Neural cell (in vitro differentiated cells): ENCODE results near the gene MYO1H. TPM values are rescaled to one million over a fixed set of nuclear protein-coding genes. Genes with fewer than 3 reads are reported as not detected.

Source experiments
- H2AFZ ChIP-seq: fragments of 200-600, 300-800 bp; sonication (generic), shearing (Covaris generic); 2 replicates; pipeline ENCODE4 v1.6.0; 2014; ENCODE audit warnings: low read depth, mild to moderate bottlenecking, antibody characterized with exemption, low read length, moderate library complexity
- H3F3A ChIP-seq: fragments of 200-600 bp; shearing (Covaris generic); 2 replicates; pipeline ENCODE4 v1.6.1; 2016; ENCODE audit warnings: mild to moderate bottlenecking, moderate library complexity, mixed read lengths, antibody characterized with exemption, low read length; ENCODE audit not compliant: insufficient read depth, poor library complexity, severe bottlenecking
- H3K27ac ChIP-seq: fragments of 200-600, 300-800 bp; sonication (generic), shearing (Covaris generic); 2 replicates; pipeline ENCODE4 v1.5.1; 2014; ENCODE audit warnings: mild to moderate bottlenecking, low read length, moderate library complexity
- H3K27me3 ChIP-seq: fragments of 300-800, 200-600 bp; sonication (generic), shearing (Covaris generic); 2 replicates; pipeline ENCODE4 v1.6.0; 2014; ENCODE audit warnings: mild to moderate bottlenecking, low read depth, low read length, moderate library complexity; ENCODE audit not compliant: insufficient read depth
- H3K36me3 ChIP-seq: fragments of 300-800, 200-600 bp; sonication (generic), shearing (Covaris generic); 2 replicates; pipeline ENCODE4 v1.5.1; 2014; ENCODE audit warnings: mild to moderate bottlenecking, antibody characterized with exemption, low read length, moderate library complexity; ENCODE audit not compliant: insufficient read depth
- H3K4me2 ChIP-seq: fragments of 300-800, 200-600 bp; sonication (generic), shearing (Covaris generic); 2 replicates; pipeline ENCODE4 v1.6.0; 2014; ENCODE audit warnings: mild to moderate bottlenecking, low read length
- H3K4me3 ChIP-seq: fragments of 300-800, 200-600 bp; sonication (generic), shearing (Covaris generic); 2 replicates; pipeline ENCODE4 v1.5.1; 2014; ENCODE audit warnings: mild to moderate bottlenecking, low read length, moderate library complexity
- H3K79me2 ChIP-seq: fragments of 200-600 bp; shearing (Covaris generic); replicated peaks from 2 replicates; pipeline ENCODE4 v1.6.0; 2014; ENCODE audit warnings: mild to moderate bottlenecking, low read length, moderate library complexity; ENCODE audit not compliant: insufficient read depth
- H3K9ac ChIP-seq: fragments of 300-800, 200-600 bp; sonication (generic), shearing (Covaris generic); 2 replicates; pipeline ENCODE4 v1.6.1; 2016; ENCODE audit warnings: mild to moderate bottlenecking, low read length, mixed read lengths
- H3K9me2 ChIP-seq: fragments of 200-600 bp; shearing (Covaris generic); 2 replicates; pipeline ENCODE4 v1.6.1; 2016; ENCODE audit warnings: mild to moderate bottlenecking, low read length, mixed read lengths; ENCODE audit not compliant: insufficient read depth
- H3K9me3 ChIP-seq: fragments of 200-600, 300-800 bp; sonication (generic), shearing (Covaris generic); 2 replicates; pipeline ENCODE4 v1.6.1; 2016; ENCODE audit warnings: mild to moderate bottlenecking, mixed run types, low read length, moderate library complexity, mixed read lengths
- H4K20me1 ChIP-seq: fragments of 200-600 bp; shearing (Covaris generic); 2 replicates; pipeline ENCODE4 v1.6.1; 2016; ENCODE audit warnings: mild to moderate bottlenecking, mixed run types; ENCODE audit not compliant: insufficient read depth
- CTCF ChIP-seq: fragments of 450-650 bp; IDR thresholded peaks from 2 replicates; pipeline ENCODE4 v1.5.1; 2014; ENCODE audit warnings: antibody characterized with exemption, mild to moderate bottlenecking, moderate library complexity; ENCODE audit not compliant: poor library complexity, severe bottlenecking
- EP300 ChIP-seq: fragments of 450-650 bp; conservative IDR thresholded peaks from 2 replicates; pipeline ENCODE4 v1.6.1; 2014; ENCODE audit warnings: antibody characterized with exemption, mild to moderate bottlenecking, moderate library complexity; ENCODE audit not compliant: poor library complexity, severe bottlenecking
- EZH2 ChIP-seq: fragments of 200-600, 300-800 bp; shearing (Covaris generic), sonication (generic); IDR thresholded peaks from 2 replicates; pipeline ENCODE4 v1.6.1; 2014; ENCODE audit warnings: antibody characterized with exemption, low read length, borderline replicate concordance, mild to moderate bottlenecking; ENCODE audit not compliant: insufficient read depth, poor library complexity, severe bottlenecking
- MXI1 ChIP-seq: fragments of 450-650 bp; conservative IDR thresholded peaks from 2 replicates; pipeline ENCODE4 v1.6.1; 2014; ENCODE audit warnings: antibody characterized with exemption, mild to moderate bottlenecking; ENCODE audit not compliant: poor library complexity, severe bottlenecking
- POLR2AphosphoS5 ChIP-seq: IDR thresholded peaks from 2 replicates; pipeline ENCODE4 v1.6.1; 2012
- RAD21 ChIP-seq: fragments of 450-650 bp; conservative IDR thresholded peaks from 2 replicates; pipeline ENCODE4 v1.6.1; 2014; ENCODE audit warnings: antibody characterized with exemption, mild to moderate bottlenecking, moderate library complexity
- SMC3 ChIP-seq: fragments of 450-650 bp; conservative IDR thresholded peaks from 2 replicates; pipeline ENCODE4 v1.6.1; 2014; ENCODE audit warnings: antibody characterized with exemption, mild to moderate bottlenecking, moderate library complexity; ENCODE audit not compliant: poor library complexity
- TAF1 ChIP-seq: IDR thresholded peaks from 2 replicates; pipeline ENCODE4 v1.6.1; 2012; ENCODE audit warnings: low read depth
- polyA plus RNA-seq: library from polyadenylated mRNA; depleted of rRNA; stranded (reverse); fragments of >200 nt; gene quantifications from 2 replicates; pipeline ENCODE4 v1.2.3, GENCODE V29; 2014
- TF ChIP-seq, protein P1 (sequence below): IDR thresholded peaks from 2 replicates; pipeline ENCODE4 v1.6.1; 2012; ENCODE audit warnings: borderline replicate concordance

The MYO1H gene
- polyA plus RNA-seq, 1 donor from 2014 or later: 10.6 TPM

- TF ChIP-seq MXI1 (no peak), RAD21 (no peak), TAF1 (no peak)
Measured at GRCh38 chr12:109458771-109459208, 111.1 kb downstream of the MYO1H start (continued).

DNA sequence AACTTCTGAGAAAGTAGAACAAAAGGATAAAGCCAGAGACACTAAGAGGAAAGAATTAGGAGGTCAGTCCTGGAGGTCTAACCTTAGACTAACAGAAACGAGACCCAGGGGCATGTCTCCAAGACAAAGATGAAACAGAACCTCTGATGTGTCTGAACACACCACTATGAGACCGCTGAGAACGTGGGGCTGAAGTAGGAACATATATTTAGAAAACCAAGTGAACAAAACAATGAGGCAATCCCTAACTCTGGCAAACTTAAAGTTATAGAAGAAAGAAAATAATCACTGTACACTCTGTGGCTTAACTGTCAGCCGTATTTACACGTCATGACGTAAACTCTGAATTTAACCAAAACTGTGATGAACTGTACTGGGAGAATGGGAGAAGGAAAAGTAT lies 111.5 kb downstream of the MYO1H start:
- no peak overlapping the region for H3K4me3 ChIP-seq
- H3K79me2 ChIP-seq: peaks cover 6% of the 10 kb centered on the region
- H3K9me2 ChIP-seq: no peaks in the 10 kb centered on the region
- H3F3A ChIP-seq: no peaks in the 10 kb centered on the region
- H4K20me1 ChIP-seq: peaks cover 7% of the 10 kb centered on the region
- H2AFZ ChIP-seq: no peak overlapping the region
- H3K36me3 ChIP-seq: no peaks in the 10 kb centered on the region
- no peaks in the 10 kb centered on the region for H3K27me3 ChIP-seq
- H3K4me2 ChIP-seq: no peak overlapping the region
- H3K27ac ChIP-seq: no peak overlapping the region
- H3K9ac ChIP-seq: no peak overlapping the region
- H3K9me3 ChIP-seq: no peaks in the 10 kb centered on the region
- TF ChIP-seq TAF1 (no peak), SMC3 (no peak), POLR2AphosphoS5 (no peak), CTCF (no peak), EZH2 (no peak), EP300 (no peak)
- TF ChIP-seq, protein P1, sequence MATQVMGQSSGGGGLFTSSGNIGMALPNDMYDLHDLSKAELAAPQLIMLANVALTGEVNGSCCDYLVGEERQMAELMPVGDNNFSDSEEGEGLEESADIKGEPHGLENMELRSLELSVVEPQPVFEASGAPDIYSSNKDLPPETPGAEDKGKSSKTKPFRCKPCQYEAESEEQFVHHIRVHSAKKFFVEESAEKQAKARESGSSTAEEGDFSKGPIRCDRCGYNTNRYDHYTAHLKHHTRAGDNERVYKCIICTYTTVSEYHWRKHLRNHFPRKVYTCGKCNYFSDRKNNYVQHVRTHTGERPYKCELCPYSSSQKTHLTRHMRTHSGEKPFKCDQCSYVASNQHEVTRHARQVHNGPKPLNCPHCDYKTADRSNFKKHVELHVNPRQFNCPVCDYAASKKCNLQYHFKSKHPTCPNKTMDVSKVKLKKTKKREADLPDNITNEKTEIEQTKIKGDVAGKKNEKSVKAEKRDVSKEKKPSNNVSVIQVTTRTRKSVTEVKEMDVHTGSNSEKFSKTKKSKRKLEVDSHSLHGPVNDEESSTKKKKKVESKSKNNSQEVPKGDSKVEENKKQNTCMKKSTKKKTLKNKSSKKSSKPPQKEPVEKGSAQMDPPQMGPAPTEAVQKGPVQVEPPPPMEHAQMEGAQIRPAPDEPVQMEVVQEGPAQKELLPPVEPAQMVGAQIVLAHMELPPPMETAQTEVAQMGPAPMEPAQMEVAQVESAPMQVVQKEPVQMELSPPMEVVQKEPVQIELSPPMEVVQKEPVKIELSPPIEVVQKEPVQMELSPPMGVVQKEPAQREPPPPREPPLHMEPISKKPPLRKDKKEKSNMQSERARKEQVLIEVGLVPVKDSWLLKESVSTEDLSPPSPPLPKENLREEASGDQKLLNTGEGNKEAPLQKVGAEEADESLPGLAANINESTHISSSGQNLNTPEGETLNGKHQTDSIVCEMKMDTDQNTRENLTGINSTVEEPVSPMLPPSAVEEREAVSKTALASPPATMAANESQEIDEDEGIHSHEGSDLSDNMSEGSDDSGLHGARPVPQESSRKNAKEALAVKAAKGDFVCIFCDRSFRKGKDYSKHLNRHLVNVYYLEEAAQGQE: no peak

DNA sequence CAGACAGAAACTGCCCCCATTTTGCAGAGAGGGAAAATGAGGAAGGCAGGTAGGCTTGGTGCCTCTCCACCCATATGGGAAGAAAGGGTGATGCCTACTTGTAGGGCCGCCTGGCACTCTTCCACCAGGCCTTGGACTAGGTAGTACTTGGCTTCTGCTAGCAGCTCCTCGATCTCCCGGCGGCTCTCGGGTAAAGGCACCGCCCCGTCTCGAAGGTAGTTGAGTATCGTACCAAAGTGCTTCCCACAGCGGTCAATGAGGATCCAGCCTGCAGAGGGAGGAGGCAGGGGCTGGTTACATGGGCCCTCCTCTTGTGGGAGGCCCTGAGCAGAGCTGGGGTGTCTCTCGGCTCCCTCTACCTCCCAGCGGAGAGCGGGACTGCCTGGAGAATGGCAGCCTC lies 112.8 kb downstream of the MYO1H start:
- Histone ChIP-seq H3K79me2 (peaks cover 14% of the 10 kb centered on the region), H3K36me3 (no peaks in the 10 kb centered on the region), H3F3A (no peaks in the 10 kb centered on the region), H3K9me3 (no peaks in the 10 kb centered on the region), H3K27me3 (no peaks in the 10 kb centered on the region), H3K9ac (no peak overlapping the region), H3K27ac (no peak overlapping the region), H3K9me2 (no peaks in the 10 kb centered on the region), H2AFZ (no peak overlapping the region), H3K4me3 (no peak overlapping the region), H4K20me1 (peaks cover 11% of the 10 kb centered on the region), H3K4me2 (no peak overlapping the region)
- TF ChIP-seq CTCF: no peak
- no peak for TF ChIP-seq RAD21
- no peak for TF ChIP-seq TAF1
- TF ChIP-seq, protein P1: no peak
- no peak for TF ChIP-seq POLR2AphosphoS5
- TF ChIP-seq EP300: no peak
- TF ChIP-seq MXI1: no peak
- no peak for TF ChIP-seq SMC3
- TF ChIP-seq EZH2: no peak
